ENCODE measurements around the gene MTHFSD.

MTHFSD gene

GRCh38 chr16:86502856-86503748 lies 51.9 kb downstream of the MTHFSD start:
- DNase-seq (ENCODE audit: low read depth in 2 of 2), result no peak

- no peak for DNase-seq (ENCODE audit: low read depth in 2 of 2)
Measured at GRCh38 chr16:86501989-86502855, 52.8 kb downstream of the MTHFSD start.

- DNase-seq (ENCODE audit: low read depth in 2 of 2), result no peak
Measured at GRCh38 chr16:86500708-86501510, 54.1 kb downstream of the MTHFSD start.

GRCh38 chr16:86499889-86500707 lies 54.9 kb downstream of the MTHFSD start:
- no peak for DNase-seq (ENCODE audit: low read depth in 2 of 2)

- DNase-seq (ENCODE audit: low read depth in 2 of 2), result no peak
Measured at GRCh38 chr16:86499440-86499786, 55.6 kb downstream of the MTHFSD start.

- no peak for DNase-seq (ENCODE audit: low read depth in 2 of 2)
Measured at GRCh38 chr16:86498671-86499439, 56.2 kb downstream of the MTHFSD start.

- no peak for DNase-seq (ENCODE audit: low read depth in 2 of 2)
Measured at GRCh38 chr16:86498155-86498670, 56.8 kb downstream of the MTHFSD start.

GRCh38 chr16:86497551-86498021 lies 57.4 kb downstream of the MTHFSD start:
- DNase-seq (ENCODE audit: low read depth in 2 of 2), result no peak

- no peak for DNase-seq (ENCODE audit: low read depth in 2 of 2)
Measured at GRCh38 chr16:86496929-86497461, 58.0 kb downstream of the MTHFSD start.

- no peak for DNase-seq (ENCODE audit: low read depth in 2 of 2)
Measured at GRCh38 chr16:86496262-86496928, 58.6 kb downstream of the MTHFSD start.

GRCh38 chr16:86495756-86496261 lies 59.2 kb downstream of the MTHFSD start:
- DNase-seq (ENCODE audit: low read depth in 2 of 2), result no peak

GRCh38 chr16:86495357-86495701 lies 59.7 kb downstream of the MTHFSD start:
- DNase-seq (ENCODE audit: low read depth in 2 of 2), result no peak

GRCh38 chr16:86494565-86495356 lies 60.3 kb downstream of the MTHFSD start:
- no peak for DNase-seq (ENCODE audit: low read depth in 2 of 2)

GRCh38 chr16:86494039-86494564 lies 60.9 kb downstream of the MTHFSD start:
- DNase-seq (ENCODE audit: low read depth in 2 of 2), result no peak

GRCh38 chr16:86492961-86493629 lies 61.9 kb downstream of the MTHFSD start:
- DNase-seq (ENCODE audit: low read depth in 2 of 2), result no peak

- DNase-seq (ENCODE audit: low read depth in 2 of 2), result no peak
Measured at GRCh38 chr16:86492267-86492960, 62.6 kb downstream of the MTHFSD start.

GRCh38 chr16:86491640-86492023 lies 63.4 kb downstream of the MTHFSD start:
- DNase-seq (ENCODE audit: low read depth in 2 of 2), result no peak
